Gastrocnemius medialis (tissue), 4 donors: Measurements from ENCODE around the gene GPR55.

Source experiments
- CTCF ChIP-seq, 5 experiments: fragments of 450-650 bp in 3 of 5; fragments of 200-600 bp in 2 of 5; sonication (generic) in 2 of 5; IDR thresholded peaks in 4 of 5; conservative IDR thresholded peaks in 1 of 5; 1 replicate in 4 of 5; 2 replicates in 1 of 5; pipeline ENCODE4 v1.5.1; 2016 to 2019; ENCODE audit warnings: antibody characterized with exemption in 5 of 5, mild to moderate bottlenecking in 3 of 5, moderate library complexity in 3 of 5
- POLR2A ChIP-seq, 2 donors: fragments of 450-650 bp; IDR thresholded peaks; one replicate each; pipeline ENCODE4 v1.6.1; 2017; ENCODE audit warnings: antibody characterized with exemption in 2 of 2, mild to moderate bottlenecking in 2 of 2, moderate library complexity in 2 of 2

- no peak for TF ChIP-seq CTCF (IDR thresholded peaks at IDR 0.05 in 4 of 5, conservative IDR thresholded peaks at IDR 0.05 in 1 of 5)
- TF ChIP-seq POLR2A (IDR thresholded peaks at IDR 0.05): no peak
Observed at GRCh38 chr2:230957756-230958391, 32.8 kb upstream of the GPR55 start.
